Fibroblast of peridontal ligament (primary cell): Measurements from ENCODE around the gene NBR1.
"Not testable (repeated sequence)": the region's sequence is repeated elsewhere in the genome, so short reads cannot be mapped to it uniquely, and the experiment has no call there.

ENCODE experiments used
- DNase-seq: peaks from one replicate; pipeline ENCODE4 v3.0.0-alpha.2; 2010; ENCODE audit errors: extremely low read depth

The NBR1 gene

DNA sequence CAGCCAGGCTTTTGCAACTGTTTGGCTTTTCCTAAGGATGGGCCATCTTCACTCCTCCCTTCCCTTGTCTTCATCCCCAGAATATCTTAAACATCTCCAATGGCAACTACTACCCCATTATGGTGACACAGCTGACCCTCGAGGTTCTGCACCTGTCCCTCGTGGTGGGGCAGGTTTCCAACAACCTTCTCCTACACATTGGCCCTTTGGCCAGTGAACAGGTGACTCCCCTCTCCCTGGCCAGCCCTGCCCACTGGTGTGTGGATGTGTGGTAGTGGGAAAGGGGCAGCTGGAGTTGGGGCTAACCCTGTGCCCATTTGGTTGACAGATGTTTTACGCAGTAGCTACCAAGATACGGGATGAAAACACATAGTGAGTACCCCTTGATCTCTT is 45.4 kb downstream of the NBR1 start:
- DNase-seq: no peak

DNA sequence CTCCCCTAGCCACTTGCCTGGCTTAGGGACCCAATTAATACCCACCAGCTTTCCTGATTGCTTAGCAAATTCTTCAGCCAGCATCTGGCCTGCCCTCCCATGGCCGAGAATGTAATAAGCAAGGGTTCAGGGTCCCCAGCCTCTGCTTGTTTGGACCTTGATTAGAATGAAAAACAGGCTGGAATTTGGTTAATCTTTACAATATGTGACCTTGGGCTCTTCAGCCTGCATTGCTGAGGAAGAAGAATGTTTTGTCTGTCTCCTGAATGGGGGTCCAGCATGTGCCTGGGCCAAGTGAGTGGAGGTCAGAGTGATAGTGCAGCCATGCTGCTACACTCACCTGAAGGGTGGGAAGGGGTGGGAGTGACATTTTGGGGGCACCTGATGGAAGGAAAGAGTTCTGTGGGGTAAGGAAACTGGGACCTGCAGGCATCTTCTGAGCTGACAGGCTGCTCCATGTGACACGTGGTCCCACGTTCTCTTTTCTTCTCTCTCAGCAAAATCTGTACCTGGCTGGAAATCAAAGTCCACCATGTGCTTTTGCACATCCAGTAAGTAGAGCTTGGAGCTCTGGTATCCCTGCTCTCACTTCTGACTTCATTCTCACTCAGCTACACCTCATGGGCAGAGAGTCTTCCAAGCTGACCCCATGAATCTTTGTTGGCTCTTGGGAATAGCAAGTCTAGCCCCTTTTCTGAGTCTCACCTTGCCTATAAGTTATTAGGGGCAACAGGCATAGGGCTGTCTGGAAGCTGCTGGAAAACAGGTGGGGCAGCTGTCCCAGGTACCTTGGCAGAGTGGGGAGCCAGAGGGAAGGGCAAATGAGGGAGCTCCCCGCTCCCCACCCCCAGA is 46.0 kb downstream of the NBR1 start:
- no peak for DNase-seq

DNA sequence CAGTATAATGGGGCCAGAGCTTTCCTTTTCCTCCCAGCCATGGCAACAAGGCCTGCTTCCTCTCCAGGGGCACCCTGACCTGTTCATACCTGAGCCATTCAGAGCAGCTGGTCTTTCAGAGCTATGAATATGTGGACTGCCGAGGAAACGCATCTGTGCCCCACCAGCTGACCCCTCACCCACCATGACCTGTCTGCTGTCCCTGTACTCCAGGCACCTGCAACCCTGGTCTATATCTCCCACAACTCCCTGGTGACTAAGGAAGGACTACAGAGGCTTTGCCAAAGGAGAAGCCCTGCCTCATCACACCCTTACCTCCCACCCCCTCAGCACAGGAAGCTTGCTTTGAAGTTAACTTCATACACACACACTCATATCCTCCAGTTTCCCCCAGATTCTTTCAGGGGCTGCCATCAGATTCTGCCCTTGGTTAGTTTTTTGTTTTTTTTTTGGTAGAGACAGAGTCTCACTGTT is 46.6 kb downstream of the NBR1 start:
- no peak for DNase-seq

DNA sequence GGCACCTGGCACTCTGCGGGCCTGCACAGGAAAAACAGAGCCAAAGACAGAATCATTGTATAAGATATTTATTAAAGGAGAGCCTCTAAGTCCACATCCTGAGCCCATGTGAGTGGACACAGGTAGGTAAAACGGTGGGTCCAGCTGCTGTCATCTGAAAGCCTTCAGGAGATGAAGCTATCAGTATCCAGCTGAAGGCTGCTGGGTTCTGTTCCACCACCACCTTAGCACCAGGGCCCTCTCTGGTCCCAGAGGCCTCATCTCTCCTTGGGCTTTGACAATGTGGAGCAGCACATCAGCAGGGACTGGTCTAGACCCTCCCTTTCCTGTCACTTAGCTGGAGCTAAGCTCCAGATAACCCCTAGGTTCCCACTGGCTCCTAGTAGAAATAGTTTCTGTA is 48.0 kb downstream of the NBR1 start:
- DNase-seq: no peak

DNA sequence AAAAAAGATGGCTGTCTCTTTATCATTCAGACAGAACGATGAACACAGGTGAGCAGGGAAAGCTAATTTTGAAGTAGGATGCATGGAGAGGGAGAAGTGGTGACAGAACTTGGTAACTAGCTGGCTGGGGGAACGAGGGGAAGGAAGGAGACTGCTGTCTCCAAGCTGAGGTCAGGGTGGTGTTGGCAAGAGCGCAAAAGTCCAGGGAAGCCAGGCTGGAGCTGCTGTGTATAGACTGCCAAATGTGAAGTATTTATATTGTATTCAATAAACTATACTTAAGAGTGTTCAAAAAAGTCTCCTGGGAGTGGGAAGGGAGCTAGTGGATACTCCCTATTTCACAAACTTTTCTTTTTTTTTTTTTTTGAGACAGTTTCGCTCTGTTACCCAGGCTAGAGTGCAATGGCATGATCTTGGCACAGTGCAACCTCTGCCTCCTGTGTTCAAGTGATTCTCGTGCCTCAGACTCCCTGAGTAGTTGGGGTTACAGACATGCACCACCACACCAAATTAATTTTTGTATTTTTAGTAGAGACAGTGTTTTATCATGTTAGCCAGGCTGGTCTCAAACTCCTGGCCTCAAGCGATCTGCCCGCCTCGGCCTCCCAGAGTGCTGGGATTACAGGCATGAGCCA is 48.8 kb downstream of the NBR1 start:
- DNase-seq: peak; percentile 60

DNA sequence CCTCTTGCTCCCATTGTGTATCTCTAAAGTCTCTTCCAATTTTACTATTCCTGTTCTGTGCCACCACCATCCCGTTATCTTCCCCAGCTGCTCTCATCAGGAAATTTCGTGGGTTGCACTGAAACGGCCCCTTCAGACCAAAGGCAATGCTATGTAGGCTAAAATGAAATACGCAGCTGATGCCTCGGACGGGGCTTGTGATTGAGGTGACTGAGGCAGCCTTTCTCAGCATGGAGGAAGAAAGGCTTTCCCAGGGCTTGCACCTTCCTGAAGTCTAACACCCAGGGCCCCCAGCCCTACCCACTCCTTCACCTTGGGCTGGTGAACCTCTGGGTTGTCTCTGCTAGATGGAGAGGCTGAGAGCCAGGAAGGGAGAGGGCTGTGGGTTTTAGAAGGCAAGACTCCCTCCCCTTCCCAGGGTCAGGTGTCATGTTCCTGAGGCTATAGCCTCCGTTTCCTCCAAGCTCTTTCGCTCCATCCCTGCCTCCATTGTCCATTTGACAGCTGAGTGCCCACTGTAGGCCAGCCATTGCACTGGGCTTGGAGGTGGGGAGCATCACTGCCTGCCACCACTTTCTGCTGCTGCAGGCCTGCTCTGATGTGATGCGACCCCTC is 49.6 kb downstream of the NBR1 start:
- DNase-seq: no peak

DNA sequence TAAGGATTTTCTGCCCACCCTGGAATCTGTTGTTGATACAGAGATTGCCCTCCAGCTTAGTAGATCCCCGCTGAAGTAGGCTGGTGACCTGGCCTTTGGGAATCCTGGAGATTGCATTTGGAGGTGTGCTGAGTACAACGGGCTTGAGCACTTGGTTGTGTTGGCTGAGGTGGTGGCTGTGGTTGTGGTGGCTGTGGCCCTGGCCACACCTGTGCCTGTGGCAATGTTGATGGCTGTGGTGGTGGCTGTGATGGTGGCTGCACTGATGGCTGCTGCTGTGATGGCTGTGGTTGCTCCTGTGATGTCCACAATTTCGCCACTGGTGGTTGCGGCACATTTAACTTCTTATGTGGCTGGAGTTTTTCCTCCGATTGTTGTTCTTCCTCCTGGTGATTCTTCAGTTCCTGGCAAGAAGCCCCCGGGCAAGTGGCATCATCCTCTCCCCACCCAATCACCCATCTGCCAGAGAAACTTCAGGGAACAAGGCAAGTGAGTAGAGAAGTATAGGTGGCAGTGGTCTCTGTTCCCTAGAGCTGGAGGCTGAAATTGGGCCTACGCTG is 53.2 kb downstream of the NBR1 start:
- DNase-seq: no peak

DNA sequence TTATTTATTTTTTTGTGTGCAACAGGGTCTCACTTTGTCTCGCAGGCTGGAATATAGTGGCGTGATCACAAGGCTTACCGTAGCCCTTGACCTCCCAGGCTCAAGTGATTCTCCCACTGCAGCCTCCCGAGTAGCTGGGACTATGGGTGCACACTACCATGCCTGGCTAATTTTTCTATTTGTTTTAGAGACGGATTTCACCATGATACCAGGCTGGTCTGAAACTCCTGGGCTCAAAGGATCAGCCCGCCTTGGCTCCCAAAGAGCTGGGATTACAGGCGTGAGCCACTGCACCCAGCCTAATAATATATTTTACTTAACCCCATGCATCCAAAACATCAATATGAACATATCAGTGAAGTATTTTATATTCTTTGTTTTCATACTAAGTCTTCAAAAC is 55.4 kb downstream of the NBR1 start:
- DNase-seq: no peak

DNA sequence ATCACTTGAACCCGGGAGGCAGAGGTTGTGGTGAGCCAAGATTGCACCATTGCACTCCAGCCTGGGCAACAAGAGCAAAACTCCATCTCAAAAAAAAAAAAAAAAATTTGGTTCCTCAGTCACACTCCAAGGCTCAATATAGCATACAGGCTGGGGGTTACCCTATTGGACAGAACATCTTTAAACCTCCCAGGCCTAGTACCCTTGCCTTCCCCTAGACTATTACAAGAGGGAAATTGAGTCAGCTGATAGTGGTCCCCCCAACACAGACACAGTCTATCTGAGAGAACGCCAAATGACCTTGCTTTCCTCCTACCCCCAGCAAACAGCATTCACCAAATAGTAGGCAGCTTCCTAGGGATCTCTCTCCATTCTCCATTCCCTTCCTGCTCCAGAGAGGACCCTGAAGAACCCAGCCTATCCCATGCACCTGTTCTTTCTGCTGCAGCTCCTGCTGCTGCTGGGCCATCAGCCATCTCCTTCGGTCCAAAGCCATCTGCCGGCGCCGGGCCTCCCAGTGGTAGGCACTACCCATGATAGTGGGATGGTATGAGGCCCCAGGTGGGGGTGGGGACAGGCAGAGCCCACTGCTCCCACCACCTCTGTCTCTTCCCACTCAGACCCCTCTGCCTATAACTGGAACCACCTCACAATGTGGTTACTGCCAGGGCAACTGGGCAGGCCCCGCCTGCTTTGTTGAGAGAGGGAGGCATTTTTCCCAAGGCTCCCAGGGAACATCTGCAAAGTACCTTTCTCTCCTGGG is 57.2 kb downstream of the NBR1 start, which contains the start of gene CCDC200:
Gene CCDC200, minus strand, starts transcription at position 604 of the 763 bp plus-strand sequence. Its CDS starts 69 bp downstream, at position 535.
- DNase-seq: not testable (repeated sequence)

DNA sequence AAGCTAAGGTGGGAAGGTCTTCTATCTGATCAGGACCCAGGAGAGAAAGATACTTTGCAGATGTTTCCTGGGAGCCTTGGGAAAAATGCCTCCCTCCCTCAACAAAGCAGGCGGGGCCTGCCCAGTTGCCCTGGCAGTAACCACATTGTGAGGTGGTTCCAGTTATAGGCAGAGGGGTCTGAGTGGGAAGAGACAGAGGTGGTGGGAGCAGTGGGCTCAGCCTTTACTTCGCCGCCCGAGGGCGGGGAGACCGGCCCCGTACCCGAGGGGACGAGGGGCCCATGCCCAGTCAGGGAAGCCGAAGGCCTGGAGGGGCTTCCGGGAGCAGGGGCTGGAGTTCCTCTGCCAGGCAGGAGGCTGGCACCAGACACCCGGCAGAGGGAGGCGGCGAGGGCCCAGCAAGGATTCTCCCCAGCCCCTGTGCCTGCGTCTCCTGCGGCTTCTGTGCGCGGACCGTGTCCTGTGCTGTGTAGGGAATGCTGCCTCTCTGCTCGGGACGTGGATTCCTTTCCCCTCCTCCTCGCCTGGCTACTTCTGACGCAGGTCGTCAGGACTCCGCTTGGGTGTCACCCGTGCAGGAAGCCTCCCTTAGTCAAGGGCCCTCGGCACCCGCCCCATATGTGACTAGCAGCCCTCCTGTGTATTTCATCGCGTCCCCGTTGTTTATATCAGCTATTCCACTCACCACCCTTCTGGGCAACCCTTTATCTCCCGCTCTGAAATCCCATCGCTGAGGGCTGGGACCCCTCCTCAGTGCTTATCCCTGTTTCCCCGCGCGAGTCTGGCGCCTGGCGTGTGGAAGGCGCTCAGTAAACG is 60.4 kb downstream of the NBR1 start:
- not testable (repeated sequence) for DNase-seq

DNA sequence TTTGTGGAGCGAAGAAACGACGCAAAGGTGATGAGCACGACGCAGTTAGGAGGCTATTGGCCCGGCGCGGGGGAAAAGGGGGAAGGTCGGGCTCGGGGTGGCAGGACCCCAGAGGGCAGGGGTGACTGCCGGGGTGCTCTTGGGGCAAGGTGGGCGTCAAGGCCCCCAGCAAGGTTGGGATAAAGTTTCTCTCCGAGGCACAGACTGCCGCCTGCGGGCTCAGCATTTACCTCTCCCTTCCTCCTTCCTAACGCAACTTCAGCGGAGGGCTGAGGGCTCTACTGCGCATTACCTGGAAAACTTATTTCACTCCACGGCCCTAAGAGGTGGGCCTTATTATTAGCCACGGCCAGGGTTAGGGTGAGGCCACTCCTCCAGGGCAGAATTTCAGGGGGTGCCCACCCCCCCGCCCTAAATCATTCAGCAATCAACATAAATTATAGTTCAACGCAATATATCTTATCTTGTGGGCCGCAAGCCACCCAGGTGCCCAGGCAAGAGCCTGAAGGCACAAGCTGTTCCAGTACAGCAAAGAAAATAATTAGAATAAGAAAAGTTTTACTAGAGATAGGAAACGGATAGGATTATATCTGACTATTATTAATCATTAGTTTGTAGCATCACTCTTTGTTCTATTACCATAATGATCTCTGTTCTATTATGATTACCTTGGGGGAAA is 61.1 kb downstream of the NBR1 start:
- DNase-seq: not testable (repeated sequence)

DNA sequence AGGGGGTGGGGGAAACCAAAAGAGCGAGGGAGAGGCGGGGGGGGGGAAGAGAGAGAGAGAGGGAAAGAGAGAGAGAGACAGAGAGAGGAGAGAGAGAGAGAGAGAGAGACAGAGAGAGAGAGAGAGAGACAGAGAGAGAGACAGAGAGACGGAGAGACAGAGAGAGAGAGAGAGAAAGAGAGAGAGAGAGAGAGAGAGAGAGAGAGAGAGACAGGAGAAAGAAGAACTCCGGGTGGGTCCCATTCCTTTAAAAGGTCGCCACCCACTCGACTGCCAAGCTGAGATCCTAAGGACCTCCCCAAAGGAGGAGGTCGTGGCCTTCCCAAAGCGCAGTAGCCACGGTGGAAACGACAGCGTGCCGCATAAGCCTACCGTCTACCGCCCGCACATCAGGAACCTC is 62.2 kb downstream of the NBR1 start:
- not testable (repeated sequence) for DNase-seq

DNA sequence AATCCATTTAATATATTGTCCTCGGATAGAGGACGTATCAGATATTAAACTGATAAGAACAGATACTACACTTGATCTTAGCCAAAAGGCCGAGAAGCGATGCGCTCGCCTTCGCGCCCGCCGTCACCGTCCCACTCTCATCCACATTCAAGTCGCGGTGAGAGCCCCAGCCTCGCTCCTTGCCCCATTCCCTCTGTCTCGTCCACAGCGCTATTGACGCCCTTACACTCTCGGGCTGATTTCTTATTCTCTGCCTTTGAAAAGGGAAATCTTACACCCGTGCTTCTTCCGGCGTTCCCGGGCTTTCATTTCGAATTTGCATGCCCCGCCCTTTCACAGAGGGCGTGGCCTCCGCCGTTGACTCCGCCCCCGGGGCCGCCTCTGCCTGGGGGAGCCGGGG is 62.9 kb downstream of the NBR1 start, which contains the start of gene RNU2-1:
Gene RNU2-1, minus strand, starts transcription at position 101 of the 400 bp plus-strand sequence.
- DNase-seq: not testable (repeated sequence)

DNA sequence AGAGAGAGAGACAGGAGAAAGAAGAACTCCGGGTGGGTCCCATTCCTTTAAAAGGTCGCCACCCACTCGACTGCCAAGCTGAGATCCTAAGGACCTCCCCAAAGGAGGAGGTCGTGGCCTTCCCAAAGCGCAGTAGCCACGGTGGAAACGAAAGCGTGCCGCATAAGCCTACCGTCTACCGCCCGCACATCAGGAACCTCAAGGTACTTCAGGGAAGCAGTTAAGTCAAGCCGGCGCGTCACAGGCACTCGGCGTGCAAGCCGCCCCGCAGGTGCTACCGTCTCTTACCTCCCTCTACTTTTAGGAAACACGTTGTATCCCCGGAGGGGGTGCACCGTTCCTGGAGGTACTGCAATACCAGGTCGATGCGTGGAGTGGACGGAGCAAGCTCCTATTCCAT is 68.6 kb downstream of the NBR1 start:
- not testable (repeated sequence) for DNase-seq

DNA sequence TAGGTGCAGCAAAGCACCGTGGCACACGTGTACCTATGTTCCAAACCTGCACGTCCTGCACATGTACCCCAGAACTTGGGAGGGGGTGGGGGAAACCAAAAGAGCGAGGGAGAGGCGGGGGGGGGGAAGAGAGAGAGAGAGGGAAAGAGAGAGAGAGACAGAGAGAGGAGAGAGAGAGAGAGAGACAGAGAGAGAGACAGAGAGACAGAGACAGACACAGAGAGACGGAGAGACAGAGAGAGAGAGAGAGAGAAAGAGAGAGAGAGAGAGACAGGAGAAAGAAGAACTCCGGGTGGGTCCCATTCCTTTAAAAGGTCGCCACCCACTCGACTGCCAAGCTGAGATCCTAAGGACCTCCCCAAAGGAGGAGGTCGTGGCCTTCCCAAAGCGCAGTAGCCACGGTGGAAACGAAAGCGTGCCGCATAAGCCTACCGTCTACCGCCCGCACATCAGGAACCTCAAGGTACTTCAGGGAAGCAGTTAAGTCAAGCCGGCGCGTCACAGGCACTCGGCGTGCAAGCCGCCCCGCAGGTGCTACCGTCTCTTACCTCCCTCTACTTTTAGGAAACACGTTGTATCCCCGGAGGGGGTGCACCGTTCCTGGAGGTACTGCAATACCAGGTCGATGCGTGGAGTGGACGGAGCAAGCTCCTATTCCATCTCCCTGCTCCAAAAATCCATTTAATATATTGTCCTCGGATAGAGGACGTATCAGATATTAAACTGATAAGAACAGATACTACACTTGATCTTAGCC is 69.8 kb downstream of the NBR1 start:
- DNase-seq: not testable (repeated sequence)

DNA sequence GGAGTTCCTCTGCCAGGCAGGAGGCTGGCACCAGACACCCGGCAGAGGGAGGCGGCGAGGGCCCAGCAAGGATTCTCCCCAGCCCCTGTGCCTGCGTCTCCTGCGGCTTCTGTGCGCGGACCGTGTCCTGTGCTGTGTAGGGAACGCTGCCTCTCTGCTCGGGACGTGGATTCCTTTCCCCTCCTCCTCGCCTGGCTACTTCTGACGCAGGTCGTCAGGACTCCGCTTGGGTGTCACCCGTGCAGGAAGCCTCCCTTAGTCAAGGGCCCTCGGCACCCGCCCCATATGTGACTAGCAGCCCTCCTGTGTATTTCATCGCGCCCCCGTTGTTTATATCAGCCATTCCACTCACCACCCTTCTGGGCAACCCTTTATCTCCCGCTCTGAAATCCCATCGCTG is 75.4 kb downstream of the NBR1 start:
- DNase-seq: not testable (repeated sequence)
